Smooth muscle cell (in vitro differentiated cells): ENCODE results near the gene STON2. TPM values are rescaled to one million over a fixed set of nuclear protein-coding genes. Genes with fewer than 3 reads are reported as not detected.
"Not testable (repeated sequence)": the region's sequence is repeated elsewhere in the genome, so short reads cannot be mapped to it uniquely, and the experiment has no call there.

Source experiments
- DNase-seq: peaks from one replicate; lab custom pipeline; 2025; ENCODE audit not compliant: unreplicated experiment; lab: John Stamatoyannopoulos, UW
- H2AFZ ChIP-seq: fragments of 200-600 bp; sonication (generic); 2 replicates; pipeline ENCODE4 v1.6.0; 2016; ENCODE audit warnings: antibody characterized with exemption, low read depth, mild to moderate bottlenecking
- H3F3A ChIP-seq: fragments of 200-600 bp; sonication (generic); 2 replicates; pipeline ENCODE4 v1.6.0; 2017; ENCODE audit warnings: antibody characterized with exemption, low read depth
- H3K27ac ChIP-seq: fragments of 200-600 bp; sonication (generic); 2 replicates; pipeline ENCODE4 v1.5.1; 2016; ENCODE audit warnings: low read depth, mild to moderate bottlenecking
- H3K27me3 ChIP-seq: fragments of 200-600 bp; sonication (generic); 2 replicates; pipeline ENCODE4 v1.6.1; 2016; ENCODE audit warnings: low read depth, mild to moderate bottlenecking
- H3K36me3 ChIP-seq: fragments of 200-600 bp; sonication (generic); 2 replicates; pipeline ENCODE4 v1.5.1; 2016; ENCODE audit warnings: low read depth
- H3K4me1 ChIP-seq: fragments of 200-600 bp; sonication (generic); 2 replicates; pipeline ENCODE4 v1.5.1; 2016; ENCODE audit warnings: low read depth
- H3K4me2 ChIP-seq: fragments of 200-600 bp; sonication (generic); 2 replicates; pipeline ENCODE4 v1.6.0; 2016; ENCODE audit warnings: mild to moderate bottlenecking
- H3K4me3 ChIP-seq: fragments of 200-600 bp; sonication (generic); 2 replicates; pipeline ENCODE4 v1.5.1; 2016; ENCODE audit warnings: mild to moderate bottlenecking
- H3K79me2 ChIP-seq: fragments of 200-600 bp; sonication (generic); 2 replicates; pipeline ENCODE4 v1.6.0; 2016; ENCODE audit warnings: low read depth, mild to moderate bottlenecking
- H3K9ac ChIP-seq: fragments of 200-600 bp; sonication (generic); 2 replicates; pipeline ENCODE4 v1.6.0; 2016; ENCODE audit warnings: low read depth
- H3K9me3 ChIP-seq: fragments of 200-600 bp; sonication (generic); replicated peaks from 2 replicates; pipeline ENCODE4 v1.5.1; 2016; ENCODE audit warnings: low read depth
- H4K20me1 ChIP-seq: fragments of 200-600 bp; sonication (generic); 2 replicates; pipeline ENCODE4 v1.6.0; 2016; ENCODE audit warnings: low read depth
- WGBS: methylation state at CpG from one replicate; pipeline ENCODE4 v1.1.7; 2016; ENCODE audit warnings: low lambda C conversion rate; 5-methylcytosine and 5-hydroxymethylcytosine counted together
- polyA plus RNA-seq: library from polyadenylated mRNA; unstranded; fragments of >200 nt; fragmentation: Nextera tagmentation; extraction: Ambion mirVana; gene quantifications from 2 replicates; pipeline ENCODE4 v1.2.1, GENCODE V29; 2016
- total RNA-seq: library from RNA; depleted of rRNA; stranded (reverse); fragments of >200 nt; gene quantifications from 2 replicates; pipeline ENCODE4 v1.2.3, GENCODE V29; 2014
- TF ChIP-seq, protein P1 (sequence below): fragments of 200-600 bp; sonication (generic); IDR thresholded peaks from 2 replicates; pipeline ENCODE4 v1.5.1; 2017; ENCODE audit warnings: borderline replicate concordance, mild to moderate bottlenecking, antibody characterized with exemption; ENCODE audit not compliant: insufficient read depth, poor library complexity, severe bottlenecking

STON2 gene
- total and polyA plus RNA-seq, 2 experiments from 2014 or later, result 1.7 to 43.6 TPM

DNA sequence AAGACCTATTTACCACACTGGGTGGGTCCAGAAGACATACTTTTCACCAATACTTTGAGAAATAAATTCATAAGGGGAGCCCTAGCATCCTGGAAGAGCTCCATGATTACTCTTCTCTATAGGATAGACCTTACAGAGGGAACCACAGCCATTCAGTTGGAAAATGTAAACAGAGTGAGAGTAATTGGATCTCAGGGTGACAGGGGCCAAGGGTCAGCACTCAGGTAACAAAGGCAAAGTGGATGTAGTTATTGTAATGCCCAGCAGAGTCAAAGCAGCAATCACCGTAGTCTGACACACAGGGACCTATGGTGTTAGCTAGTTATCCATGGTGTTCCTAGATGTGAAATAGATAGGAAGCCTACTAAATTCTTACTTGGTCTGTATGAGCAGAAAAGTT is 168.6 kb downstream of the STON2 start:
- TF ChIP-seq, protein P1, sequence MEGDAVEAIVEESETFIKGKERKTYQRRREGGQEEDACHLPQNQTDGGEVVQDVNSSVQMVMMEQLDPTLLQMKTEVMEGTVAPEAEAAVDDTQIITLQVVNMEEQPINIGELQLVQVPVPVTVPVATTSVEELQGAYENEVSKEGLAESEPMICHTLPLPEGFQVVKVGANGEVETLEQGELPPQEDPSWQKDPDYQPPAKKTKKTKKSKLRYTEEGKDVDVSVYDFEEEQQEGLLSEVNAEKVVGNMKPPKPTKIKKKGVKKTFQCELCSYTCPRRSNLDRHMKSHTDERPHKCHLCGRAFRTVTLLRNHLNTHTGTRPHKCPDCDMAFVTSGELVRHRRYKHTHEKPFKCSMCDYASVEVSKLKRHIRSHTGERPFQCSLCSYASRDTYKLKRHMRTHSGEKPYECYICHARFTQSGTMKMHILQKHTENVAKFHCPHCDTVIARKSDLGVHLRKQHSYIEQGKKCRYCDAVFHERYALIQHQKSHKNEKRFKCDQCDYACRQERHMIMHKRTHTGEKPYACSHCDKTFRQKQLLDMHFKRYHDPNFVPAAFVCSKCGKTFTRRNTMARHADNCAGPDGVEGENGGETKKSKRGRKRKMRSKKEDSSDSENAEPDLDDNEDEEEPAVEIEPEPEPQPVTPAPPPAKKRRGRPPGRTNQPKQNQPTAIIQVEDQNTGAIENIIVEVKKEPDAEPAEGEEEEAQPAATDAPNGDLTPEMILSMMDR, result no peak
- no peak for DNase-seq
- no peaks in the 10 kb centered on the region for H3K9me3 ChIP-seq
- H4K20me1 ChIP-seq, result no peaks in the 10 kb centered on the region
- no peaks in the 10 kb centered on the region for H3F3A ChIP-seq
- H3K36me3 ChIP-seq, result no peaks in the 10 kb centered on the region
- H3K79me2 ChIP-seq, result no peaks in the 10 kb centered on the region
- no peak overlapping the region for H3K9ac ChIP-seq
- no peak overlapping the region for H3K27ac ChIP-seq
- no peak overlapping the region for H3K4me2 ChIP-seq
- no peak overlapping the region for H3K4me3 ChIP-seq
- peaks cover 10% of the 10 kb centered on the region for H3K4me1 ChIP-seq
- H2AFZ ChIP-seq, result no peak overlapping the region
- 89% methylated on average over 1 of the region's 1 CpG for WGBS
- no peaks in the 10 kb centered on the region for H3K27me3 ChIP-seq

DNA sequence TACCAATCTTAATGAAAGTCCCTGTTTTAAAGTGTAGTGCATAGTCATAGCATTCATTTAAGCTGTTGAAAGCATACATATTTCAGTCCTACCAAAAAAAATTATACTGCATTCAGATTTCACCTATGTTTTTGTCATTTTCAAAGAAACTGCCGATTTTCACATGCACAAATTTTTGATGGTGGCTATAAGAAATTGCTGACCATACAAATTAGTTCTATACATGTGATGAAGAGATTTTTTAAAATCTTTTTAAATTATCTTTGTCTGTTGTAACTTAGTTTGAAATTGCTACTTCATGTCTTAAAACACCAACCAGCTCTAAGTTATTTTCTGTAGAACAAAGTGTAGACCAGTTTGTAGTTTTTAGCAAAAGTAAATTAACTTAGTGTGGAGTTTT is 175.9 kb downstream of the STON2 start:
- TF ChIP-seq, protein P1, result no peak
- Histone ChIP-seq H4K20me1 (no peaks in the 10 kb centered on the region), H3K9ac (no peak overlapping the region), H3K27ac (no peak overlapping the region), H3K4me2 (no peak overlapping the region), H3K36me3 (no peaks in the 10 kb centered on the region), H3K79me2 (no peaks in the 10 kb centered on the region), H3K4me3 (no peak overlapping the region), H3K4me1 (peaks cover 5% of the 10 kb centered on the region), H3K9me3 (no peaks in the 10 kb centered on the region), H3K27me3 (no peaks in the 10 kb centered on the region), H3F3A (peaks cover 15% of the 10 kb centered on the region), H2AFZ (no peak overlapping the region)
- 91% methylated on average over 1 of the region's 1 CpG for WGBS
- DNase-seq, result no peak

DNA sequence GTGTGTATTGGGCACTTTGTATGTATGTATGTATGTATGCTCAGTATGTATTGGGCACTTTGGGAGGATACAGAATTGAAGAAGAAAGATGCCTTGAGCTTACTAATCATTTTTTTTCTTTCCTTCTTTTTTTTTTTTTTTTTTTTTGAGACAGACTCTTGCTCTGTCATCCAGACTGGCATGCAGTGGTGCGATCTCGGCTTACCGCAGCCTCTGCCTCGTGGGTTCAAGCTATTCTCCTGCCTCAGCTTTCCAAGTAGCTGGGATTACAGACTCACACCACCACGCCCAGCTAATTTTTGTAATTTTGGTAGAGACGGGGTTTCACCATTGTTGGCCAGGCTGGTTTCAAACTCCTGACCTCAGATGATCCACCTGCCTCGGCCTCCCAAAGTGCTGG is 176.3 kb downstream of the STON2 start:
- not testable (repeated sequence) for DNase-seq, H3K27me3 ChIP-seq, H4K20me1 ChIP-seq, H3K79me2 ChIP-seq, H3K27ac ChIP-seq, H3K4me2 ChIP-seq, H3K4me3 ChIP-seq, H3K9me3 ChIP-seq, H2AFZ ChIP-seq, H3K9ac ChIP-seq, H3K36me3 ChIP-seq, H3K4me1 ChIP-seq
- H3F3A ChIP-seq, result peaks cover 15% of the 10 kb centered on the region
- 75% methylated on average over 7 of the region's 7 CpGs for WGBS

DNA sequence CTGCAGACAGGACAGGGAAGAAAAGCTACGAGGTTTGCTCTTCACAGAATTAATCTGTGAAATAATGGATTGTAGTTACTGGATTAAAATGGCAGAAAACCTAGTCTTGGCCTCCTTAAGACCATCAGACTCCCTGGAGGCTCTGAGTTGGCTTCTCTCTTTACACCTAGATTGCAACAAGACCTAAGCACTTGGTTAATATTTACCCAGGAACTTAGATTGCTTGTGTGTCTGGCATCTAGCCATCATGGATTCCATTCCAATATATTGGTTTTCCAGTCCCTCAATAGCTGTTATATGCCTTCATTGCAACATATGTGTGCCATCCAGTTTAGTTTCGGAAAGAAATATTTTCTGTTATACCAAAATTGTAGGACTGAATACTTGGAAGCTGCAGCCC is 177.4 kb downstream of the STON2 start:
- peaks cover 14% of the 10 kb centered on the region for H4K20me1 ChIP-seq
- DNase-seq, result no peak
- TF ChIP-seq, protein P1, result no peak
- peaks cover 15% of the 10 kb centered on the region for H3F3A ChIP-seq
- 96% methylated on average over 2 of the region's 2 CpGs for WGBS
- H3K4me3 ChIP-seq, result no peak overlapping the region
- H3K27ac ChIP-seq, result no peak overlapping the region
- H3K9me3 ChIP-seq, result no peaks in the 10 kb centered on the region
- H2AFZ ChIP-seq, result peak overlapping the region; percentile 14
- no peaks in the 10 kb centered on the region for H3K36me3 ChIP-seq
- H3K9ac ChIP-seq, result no peak overlapping the region
- peaks cover 17% of the 10 kb centered on the region for H3K4me1 ChIP-seq
- no peaks in the 10 kb centered on the region for H3K27me3 ChIP-seq
- H3K79me2 ChIP-seq, result peaks cover 14% of the 10 kb centered on the region
- no peak overlapping the region for H3K4me2 ChIP-seq
